ENCODE results near the gene VPS13D.

- TF ChIP-seq POLR2A (IDR thresholded peaks at IDR 0.05; ENCODE audit: low read length) (no peak), GATA1 (IDR thresholded peaks at IDR 0.05; ENCODE audit: low read depth, low read length) (no peak)
Measured at GRCh38 chr1:12553963-12554362, 324.1 kb downstream of the VPS13D start.

Data from erythroblast (primary cell).